DMS53 treated with DMSO at 0.1 percent for 48 hours (cell line): ENCODE measurements around the gene CCDC50.

Source experiments
- DNase-seq: peaks from one replicate; lab custom pipeline; 2025; ENCODE audit not compliant: unreplicated experiment; lab: John Stamatoyannopoulos, UW

CCDC50 gene

GRCh38 chr3:191345334-191345733, 16.1 kb downstream of the CCDC50 start:
- no peak for DNase-seq

- DNase-seq = no peak
Observed at GRCh38 chr3:191347228-191347627, 18.0 kb downstream of the CCDC50 start.

- DNase-seq = no peak
Observed at GRCh38 chr3:191348098-191348497, 18.9 kb downstream of the CCDC50 start.

- no peak for DNase-seq
Observed at GRCh38 chr3:191350396-191351090, 21.3 kb downstream of the CCDC50 start.

- DNase-seq = no peak
Observed at GRCh38 chr3:191352014-191352413, 22.8 kb downstream of the CCDC50 start.

GRCh38 chr3:191353022-191353777, 24.0 kb downstream of the CCDC50 start:
- DNase-seq = no peak

GRCh38 chr3:191355406-191355805, 26.2 kb downstream of the CCDC50 start:
- DNase-seq = no peak

GRCh38 chr3:191356631-191357439, 27.6 kb downstream of the CCDC50 start:
- DNase-seq = no peak

- no peak for DNase-seq
Observed at GRCh38 chr3:191357909-191358308, 28.7 kb downstream of the CCDC50 start.

- no peak for DNase-seq
Observed at GRCh38 chr3:191358929-191359328, 29.7 kb downstream of the CCDC50 start.

GRCh38 chr3:191360620-191361019, 31.4 kb downstream of the CCDC50 start:
- DNase-seq = no peak

GRCh38 chr3:191361456-191361855, 32.3 kb downstream of the CCDC50 start:
- DNase-seq = no peak

- peak; percentile 15 for DNase-seq
Observed at GRCh38 chr3:191362037-191362436, 32.8 kb downstream of the CCDC50 start.

GRCh38 chr3:191362524-191363090, 33.4 kb downstream of the CCDC50 start:
- no peak for DNase-seq

- DNase-seq = no peak
Observed at GRCh38 chr3:191363221-191363620, 34.0 kb downstream of the CCDC50 start.

GRCh38 chr3:191366675-191367074, 37.5 kb downstream of the CCDC50 start:
- DNase-seq = no peak

- no peak for DNase-seq
Observed at GRCh38 chr3:191368755-191369615, 39.8 kb downstream of the CCDC50 start.

- DNase-seq = no peak
Observed at GRCh38 chr3:191369616-191370010, 40.4 kb downstream of the CCDC50 start.

GRCh38 chr3:191372122-191372521, 42.9 kb downstream of the CCDC50 start:
- no peak for DNase-seq

- DNase-seq = no peak
Observed at GRCh38 chr3:191373327-191373726, 44.1 kb downstream of the CCDC50 start.
